ENCODE results near the gene TCF4. TPM values are rescaled to one million over a fixed set of nuclear protein-coding genes. Genes with fewer than 3 reads are reported as not detected.
"Not testable (repeated sequence)": the region's sequence is repeated elsewhere in the genome, so short reads cannot be mapped to it uniquely, and the experiment has no call there.

TCF4 gene
- total and polyA plus RNA-seq, 2 donors = 46.3 to 464 TPM

DNA sequence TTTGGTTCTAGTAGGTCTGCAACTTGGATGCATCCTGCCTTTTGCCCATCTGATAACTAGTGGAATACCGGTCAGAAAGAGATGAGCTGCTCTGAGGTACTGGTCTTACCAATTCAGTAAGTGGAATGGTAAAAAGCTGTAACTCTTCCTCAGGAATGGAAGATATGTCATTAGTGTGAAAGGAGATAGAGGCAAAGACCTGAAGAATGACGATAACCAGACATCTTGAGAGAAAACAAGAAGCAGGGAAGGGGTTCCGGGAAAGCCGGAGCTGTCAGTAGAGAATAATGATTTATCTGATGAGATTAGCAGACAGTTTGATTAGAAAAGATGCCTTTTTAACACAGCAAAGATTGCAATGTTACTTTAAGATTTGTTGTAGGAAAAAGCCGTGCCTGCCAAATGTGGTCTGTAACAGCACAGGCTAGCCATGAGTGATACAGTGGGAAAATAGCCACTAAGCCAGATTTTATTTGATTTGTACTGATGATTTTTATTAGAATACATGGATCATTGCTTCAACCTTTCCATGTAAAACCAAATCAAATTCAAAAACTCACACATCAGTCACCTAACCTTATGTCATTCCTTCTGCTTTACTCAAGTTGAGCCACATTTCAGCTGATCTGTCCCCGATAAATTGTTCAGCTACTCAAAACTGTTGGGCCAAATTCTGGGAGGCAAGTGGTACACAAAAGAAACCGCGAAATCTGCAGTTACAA is 110.0 kb downstream of the TCF4 start:
- H3K4me1 ChIP-seq (ENCODE audit: insufficient read depth) = no peaks in the 10 kb centered on the region
- DNase-seq (ENCODE audit: extremely low spot score) = no peak
- H3K4me3 ChIP-seq (ENCODE audit: low read depth, low read length) = peak overlapping the region; percentile 34
- H3K27ac ChIP-seq (ENCODE audit: low read depth) = peak overlapping the region; percentile 25
- H3K36me3 ChIP-seq (ENCODE audit: insufficient read depth) = no peaks in the 10 kb centered on the region
- WGBS = 25% methylated on average over 8 of the region's 8 CpGs

DNA sequence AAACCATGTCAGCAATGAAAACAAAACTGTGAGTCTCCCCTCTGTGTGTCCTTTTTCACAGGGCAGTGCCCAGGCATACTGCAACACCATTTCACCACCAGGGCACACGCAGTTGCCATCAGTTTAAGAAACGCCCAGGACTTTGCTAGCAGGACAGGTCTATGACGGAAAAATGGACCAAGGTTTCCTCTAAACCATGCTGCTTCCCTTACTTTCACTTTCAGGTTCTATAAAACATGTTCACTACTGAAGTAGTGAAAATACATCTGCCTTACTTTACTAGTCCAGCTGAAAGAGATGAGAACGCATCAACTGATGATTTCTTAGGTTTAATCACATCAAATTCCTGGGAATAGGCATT is 110.5 kb downstream of the TCF4 start:
- no peak for DNase-seq (ENCODE audit: extremely low spot score)
- H3K27ac ChIP-seq (ENCODE audit: low read depth) = peak overlapping the region; percentile 25
- peak overlapping the region; percentile 34 for H3K4me3 ChIP-seq (ENCODE audit: low read depth, low read length)
- WGBS = 3% methylated on average over 4 of the region's 4 CpGs
- H3K36me3 ChIP-seq (ENCODE audit: insufficient read depth) = no peaks in the 10 kb centered on the region
- no peaks in the 10 kb centered on the region for H3K4me1 ChIP-seq (ENCODE audit: insufficient read depth)

- H3K36me3 ChIP-seq (ENCODE audit: insufficient read depth) = no peaks in the 10 kb centered on the region
- no peak overlapping the region for H3K4me3 ChIP-seq (ENCODE audit: low read depth, low read length)
- no peak for DNase-seq (ENCODE audit: extremely low spot score)
- WGBS = 86% methylated on average over 1 of the region's 1 CpG
- H3K4me1 ChIP-seq (ENCODE audit: insufficient read depth) = no peaks in the 10 kb centered on the region
- no peak overlapping the region for H3K27ac ChIP-seq (ENCODE audit: low read depth)
These were observed 112.1 kb downstream of the TCF4 start for GRCh38 chr18:55475916-55476315.

GRCh38 chr18:55475467-55475866 is 112.5 kb downstream of the TCF4 start:
- no peaks in the 10 kb centered on the region for H3K36me3 ChIP-seq (ENCODE audit: insufficient read depth)
- no peak for DNase-seq (ENCODE audit: extremely low spot score)
- no peak overlapping the region for H3K4me3 ChIP-seq (ENCODE audit: low read depth, low read length)
- no peaks in the 10 kb centered on the region for H3K4me1 ChIP-seq (ENCODE audit: insufficient read depth)
- 98% methylated on average over 5 of the region's 5 CpGs for WGBS
- H3K27ac ChIP-seq (ENCODE audit: low read depth) = no peak overlapping the region

DNA sequence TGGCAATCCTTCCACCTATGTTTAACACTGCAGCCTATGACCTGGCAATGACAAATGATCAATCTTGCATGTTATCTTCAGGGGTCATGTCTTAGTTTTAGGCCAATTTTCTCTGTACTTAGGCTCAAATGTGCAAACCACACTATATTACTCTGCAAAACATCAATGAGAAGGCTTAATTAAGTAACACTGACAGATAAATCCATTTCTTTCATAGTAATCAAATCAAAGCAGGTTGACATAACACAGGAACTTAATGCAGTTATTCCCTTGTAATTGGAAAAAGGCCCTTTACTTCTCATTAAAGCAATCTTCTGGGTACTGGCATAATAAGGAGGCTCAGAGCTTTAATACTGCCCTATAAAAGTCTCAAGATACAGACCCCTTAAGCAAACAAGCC is 114.4 kb downstream of the TCF4 start:
- H3K36me3 ChIP-seq (ENCODE audit: insufficient read depth) = no peaks in the 10 kb centered on the region
- H3K4me3 ChIP-seq (ENCODE audit: low read depth, low read length) = no peak overlapping the region
- no peaks in the 10 kb centered on the region for H3K4me1 ChIP-seq (ENCODE audit: insufficient read depth)
- no peak overlapping the region for H3K27ac ChIP-seq (ENCODE audit: low read depth)
- no peak for DNase-seq (ENCODE audit: extremely low spot score)

DNA sequence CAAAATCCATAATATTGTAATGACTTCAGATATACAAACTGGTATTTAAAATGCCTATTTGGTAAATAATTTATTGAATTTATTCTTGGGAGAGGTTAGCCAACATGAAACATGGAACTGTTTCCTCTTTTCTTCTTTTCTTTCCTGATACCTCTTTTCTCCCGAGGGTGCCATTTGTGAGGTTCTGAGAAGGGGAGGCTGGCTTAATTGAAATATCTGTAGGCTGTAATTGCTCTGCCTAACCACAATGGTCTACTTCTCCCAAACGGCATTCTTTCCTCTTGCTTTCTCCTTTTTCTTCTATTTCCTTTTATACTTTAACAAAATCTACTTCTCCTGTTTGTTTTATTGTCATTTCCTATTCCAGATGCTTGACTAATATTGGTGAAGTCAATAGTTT is 114.9 kb downstream of the TCF4 start:
- Histone ChIP-seq H3K4me3 (ENCODE audit: low read depth, low read length) (no peak overlapping the region), H3K27ac (ENCODE audit: low read depth) (no peak overlapping the region), H3K36me3 (ENCODE audit: insufficient read depth) (no peaks in the 10 kb centered on the region), H3K4me1 (ENCODE audit: insufficient read depth) (no peaks in the 10 kb centered on the region)
- no peak for DNase-seq (ENCODE audit: extremely low spot score)
- 69% methylated on average over 2 of the region's 2 CpGs for WGBS

DNA sequence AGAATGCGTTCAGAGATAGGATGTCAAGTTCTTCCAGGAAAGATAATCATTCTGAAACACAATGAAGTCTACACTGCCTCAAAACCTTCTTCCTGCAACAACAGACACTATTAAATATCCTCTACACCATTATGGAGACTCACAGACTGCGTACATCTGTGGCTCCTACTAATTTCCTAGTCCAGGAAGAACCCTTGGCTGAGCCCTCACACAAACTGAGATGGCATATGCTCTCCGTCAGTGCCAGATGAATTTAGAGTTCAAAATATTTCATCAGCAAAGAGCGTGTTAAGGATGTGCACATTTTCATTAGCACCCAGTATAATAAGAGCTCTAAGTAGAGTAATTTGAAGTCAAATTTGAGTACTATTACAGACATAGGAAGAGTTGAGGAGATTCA is 117.2 kb downstream of the TCF4 start:
- no peaks in the 10 kb centered on the region for H3K4me1 ChIP-seq (ENCODE audit: insufficient read depth)
- no peak overlapping the region for H3K4me3 ChIP-seq (ENCODE audit: low read depth, low read length)
- no peak for DNase-seq (ENCODE audit: extremely low spot score)
- 94% methylated on average over 4 of the region's 4 CpGs for WGBS
- no peak overlapping the region for H3K27ac ChIP-seq (ENCODE audit: low read depth)
- no peaks in the 10 kb centered on the region for H3K36me3 ChIP-seq (ENCODE audit: insufficient read depth)

GRCh38 chr18:55469134-55469533 is 118.9 kb downstream of the TCF4 start:
- H3K4me1 ChIP-seq (ENCODE audit: insufficient read depth); H3K4me3 ChIP-seq (ENCODE audit: low read depth, low read length); DNase-seq (ENCODE audit: extremely low spot score); H3K36me3 ChIP-seq (ENCODE audit: insufficient read depth); H3K27ac ChIP-seq (ENCODE audit: low read depth): not testable (repeated sequence)
- WGBS = 97% methylated on average over 8 of the region's 8 CpGs

DNA sequence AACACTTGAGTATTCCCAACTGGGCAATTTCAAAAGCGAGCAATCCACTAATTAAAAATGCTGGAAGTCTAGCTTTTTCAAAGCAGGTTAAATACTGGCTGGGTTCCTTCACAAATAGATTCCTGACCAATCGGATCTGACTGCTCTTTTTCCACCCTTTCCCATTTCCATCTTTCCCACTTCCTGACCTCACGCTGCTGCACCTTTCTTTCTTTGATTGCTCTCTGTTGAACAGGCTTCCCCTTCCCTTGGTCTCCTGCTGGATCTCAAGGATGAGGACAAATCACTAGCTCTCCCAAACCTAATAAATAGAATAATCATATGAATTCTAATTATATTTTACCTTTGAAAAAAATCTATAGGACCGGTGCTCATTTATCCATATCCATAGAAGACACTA is 121.2 kb downstream of the TCF4 start:
- Histone ChIP-seq H3K36me3 (ENCODE audit: insufficient read depth) (no peaks in the 10 kb centered on the region), H3K4me1 (ENCODE audit: insufficient read depth) (no peaks in the 10 kb centered on the region), H3K27ac (ENCODE audit: low read depth) (no peak overlapping the region), H3K4me3 (ENCODE audit: low read depth, low read length) (no peak overlapping the region)
- 87% methylated on average over 4 of the region's 4 CpGs for WGBS
- DNase-seq (ENCODE audit: extremely low spot score) = no peak

GRCh38 chr18:55465313-55465712 is 122.7 kb downstream of the TCF4 start:
- WGBS = 83% methylated on average over 2 of the region's 2 CpGs
- Histone ChIP-seq H3K4me1 (ENCODE audit: insufficient read depth) (no peaks in the 10 kb centered on the region), H3K36me3 (ENCODE audit: insufficient read depth) (no peaks in the 10 kb centered on the region), H3K4me3 (ENCODE audit: low read depth, low read length) (no peak overlapping the region), H3K27ac (ENCODE audit: low read depth) (no peak overlapping the region)
- no peak for DNase-seq (ENCODE audit: extremely low spot score)

DNA sequence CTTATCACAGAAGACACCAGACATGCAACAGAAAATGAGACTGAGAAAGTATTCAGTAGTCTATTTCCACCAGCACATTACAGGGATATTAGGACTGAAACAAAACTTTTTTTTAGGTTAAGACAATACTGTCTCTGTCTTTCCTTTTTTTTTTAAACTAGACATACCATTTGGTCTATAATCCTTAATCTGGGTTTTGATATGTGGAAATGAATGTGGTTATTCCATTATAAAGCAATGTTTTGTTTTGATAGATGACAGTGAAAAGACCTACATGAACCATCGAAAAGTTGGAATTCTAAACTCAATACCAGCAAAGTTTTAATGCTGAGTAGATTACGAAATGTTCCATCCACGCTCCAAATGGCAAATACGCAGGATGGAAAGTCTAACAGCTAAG is 123.4 kb downstream of the TCF4 start:
- no peak for DNase-seq (ENCODE audit: extremely low spot score)
- 89% methylated on average over 4 of the region's 4 CpGs for WGBS
- Histone ChIP-seq H3K36me3 (ENCODE audit: insufficient read depth) (no peaks in the 10 kb centered on the region), H3K27ac (ENCODE audit: low read depth) (no peak overlapping the region), H3K4me1 (ENCODE audit: insufficient read depth) (no peaks in the 10 kb centered on the region), H3K4me3 (ENCODE audit: low read depth, low read length) (no peak overlapping the region)

DNA sequence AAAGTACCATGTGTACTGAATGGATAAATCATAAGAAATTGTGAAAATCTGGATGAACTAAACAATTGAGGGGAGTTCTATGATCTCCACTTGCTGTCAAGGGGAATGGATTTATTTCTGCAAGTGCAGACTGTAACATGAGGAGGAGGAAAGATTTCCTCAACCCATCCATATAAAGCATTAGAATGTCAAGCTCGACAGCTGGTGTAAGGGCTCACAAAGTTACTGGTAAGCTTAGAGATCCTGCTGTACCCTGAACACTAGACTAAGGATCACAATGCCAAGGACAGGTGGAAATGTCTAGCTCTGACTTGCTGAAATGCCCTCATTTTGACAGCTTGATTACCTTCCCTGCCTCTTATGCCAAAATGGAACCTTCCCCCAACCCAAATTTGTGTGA is 125.3 kb downstream of the TCF4 start:
- Histone ChIP-seq H3K27ac (ENCODE audit: low read depth) (no peak overlapping the region), H3K4me3 (ENCODE audit: low read depth, low read length) (no peak overlapping the region), H3K4me1 (ENCODE audit: insufficient read depth) (no peaks in the 10 kb centered on the region), H3K36me3 (ENCODE audit: insufficient read depth) (no peaks in the 10 kb centered on the region)
- no peak for DNase-seq (ENCODE audit: extremely low spot score)
- 70% methylated on average over 1 of the region's 1 CpG for WGBS

GRCh38 chr18:55461848-55462247 is 126.1 kb downstream of the TCF4 start:
- Histone ChIP-seq H3K27ac (ENCODE audit: low read depth) (no peak overlapping the region), H3K4me1 (ENCODE audit: insufficient read depth) (no peaks in the 10 kb centered on the region), H3K36me3 (ENCODE audit: insufficient read depth) (no peaks in the 10 kb centered on the region), H3K4me3 (ENCODE audit: low read depth, low read length) (no peak overlapping the region)
- no peak for DNase-seq (ENCODE audit: extremely low spot score)
- 83% methylated on average over 4 of the region's 4 CpGs for WGBS

- 78% methylated on average over 12 of the region's 12 CpGs for WGBS
- no peak for DNase-seq (ENCODE audit: extremely low spot score)
These were observed 129.4 kb downstream of the TCF4 start for GRCh38 chr18:55458456-55459203.

More at GRCh38 chr18:55458456-55459203, 129.4 kb downstream of the TCF4 start:
- Histone ChIP-seq H3K27ac (ENCODE audit: low read depth) (no peak overlapping the region), H3K36me3 (ENCODE audit: insufficient read depth) (no peaks in the 10 kb centered on the region), H3K4me1 (ENCODE audit: insufficient read depth) (no peaks in the 10 kb centered on the region), H3K4me3 (ENCODE audit: low read depth, low read length) (no peak overlapping the region)
